Heart right ventricle (tissue), 16 donors: Measurements from ENCODE around the gene C1D. TPM values are rescaled to one million over a fixed set of nuclear protein-coding genes. Genes with fewer than 3 reads are reported as not detected.

Source experiments
- ATAC-seq, 8 donors: fragments of 200-7000 bp; cut with Tn5 transposase; one replicate each; pipeline ENCODE4 v1.9.1; 2020; ENCODE audit warnings: mild to moderate bottlenecking in 8 of 8, moderate library complexity in 8 of 8, moderate number of reproducible peaks in 1 of 8
- DNase-seq, 2 donors: peaks; one replicate each; pipeline ENCODE4 v3.0.0-alpha.2; 2020
- H3K27ac ChIP-seq, 10 donors: fragments of 200-600 bp; sonication (generic) in 2 of 10; one replicate each; pipeline versions ENCODE4 v1.5.0 to v1.8.0; 2020 to 2022; ENCODE audit warnings: mild to moderate bottlenecking in 3 of 10
- H3K27me3 ChIP-seq, 7 donors: fragments of 200-600 bp; one replicate each; pipeline ENCODE4 v1.8.0; 2021 to 2022; ENCODE audit warnings: mild to moderate bottlenecking in 2 of 7
- H3K36me3 ChIP-seq, 9 donors: fragments of 200-600 bp; sonication (generic) in 1 of 9; one replicate each; pipeline versions ENCODE4 v1.5.0 to v1.8.0; 2020 to 2022; ENCODE audit warnings: mild to moderate bottlenecking in 2 of 9
- H3K4me1 ChIP-seq, 9 donors: fragments of 200-600 bp; sonication (generic) in 1 of 9; one replicate each; pipeline versions ENCODE4 v1.5.0 to v1.8.0; 2020 to 2022; ENCODE audit warnings: mild to moderate bottlenecking in 4 of 9
- H3K4me3 ChIP-seq, 10 donors: fragments of 200-600 bp; sonication (generic) in 2 of 10; one replicate each; pipeline versions ENCODE4 v1.5.0 to v1.8.0; 2020 to 2022; ENCODE audit warnings: mild to moderate bottlenecking in 7 of 10, moderate library complexity in 2 of 10
- H3K9me3 ChIP-seq, 11 donors: fragments of 200-600 bp in 10 of 11; sonication (generic) in 2 of 11; one replicate each; pipeline versions ENCODE4 v1.5.0 to v1.8.0; 2013 to 2022; ENCODE audit warnings: mild to moderate bottlenecking in 2 of 11, control low read depth in 1 of 11, moderate library complexity in 1 of 11
- CTCF ChIP-seq, 9 donors: fragments of 200-600 bp; sonication (generic) in 2 of 9; IDR thresholded peaks; one replicate each; pipeline versions ENCODE4 v1.5.0 to v1.8.0; 2021 to 2022; ENCODE audit warnings: antibody characterized with exemption in 9 of 9, mild to moderate bottlenecking in 5 of 9, moderate library complexity in 1 of 9
- WGBS, 2 donors: extraction: QIAGEN DNeasy Blood & Tissue Kit; methylation state at CpG; one replicate each; pipeline ENCODE4 v1.1.7; 2013; ENCODE audit warnings: inconsistent platforms in 1 of 2; 5-methylcytosine and 5-hydroxymethylcytosine counted together
- intact Hi-C, 10 donors: fragments of 100-400 bp; cut with DNase I; formaldehyde crosslinking; loops; one replicate each; pipeline versions ENCODE4 v1.11.1 to v1.14.2; 2022
- polyA plus RNA-seq, 2 donors: library from polyadenylated mRNA; stranded (reverse); fragments of 200-250 nt; gene quantifications; one replicate each; pipeline ENCODE4 v1.2.3, GENCODE V29; 2013
- total RNA-seq, 10 donors: library from RNA; stranded (reverse); fragmentation: NEBNext Ultra II Directional in 3 of 10; extraction: Animal tissue kit (Norgen Biotek cat#: 25700) in 3 of 10; gene quantifications; one replicate each; pipeline versions ENCODE4 v1.2.1 to v1.2.4, GENCODE V29; 2021 to 2023
- donor health status: Arrhythmogenic right ventricular cardiomyopathy.
- donor health status: ischemic (EF 13 %, LVEDD 7.1; RV severe dilation, severe dysfunction).
- donor health status: healthy with polysubstance abuse.
- donor health status: DM: no; HTN: yes; CAD: no.
- donor health status: DM: no; HTN: no; CAD: no.
- donor health status: ischemic (EF 25% LVEDD 6.9; RV normal size, moderate dysfunction).
- donor health status: ischemic (EF 25% LVEDD 5.7; RV mildly dilated, moderate dysfunction).
- donor health status: healthy.
- donor health status: DM: yes; HTN: yes; CAD: no.
- donor health status: Ischemic cardiomyopathy.
- donor health status: ischemic (EF 35%, LVEDD 5.7; RV mildly dilated, moderate dysfunction).
- donor health status: nonischemic (EF 11% LVEDD 7.7; RV severe dilation, severe dysfunction).
- donor health status: DM: yes; HTN: yes; CAD: no.
- donor health status: PGD.
- donor health status: ischemic (EF 29% LVEDD 5.4; RV normal size, mild dysfunction).
- donor health status: nonischemic (EF 23%, LVEDD 6.1; RV moderate dilation, normal function).

The C1D gene
- total and polyA plus RNA-seq, 12 donors, result 7.4 to 25.2 (median 14.5) TPM

- no peak overlapping the region for H3K27ac ChIP-seq
- no peaks in the 10 kb centered on the region for H3K9me3 ChIP-seq
- no peak overlapping the region for H3K4me3 ChIP-seq
- H3K4me1 ChIP-seq, result peaks cover 0 to 55% (median 39%) of the 10 kb centered on the region in 9 donors
- H3K36me3 ChIP-seq, result no peaks in the 10 kb centered on the region
- TF ChIP-seq CTCF (IDR thresholded peaks at IDR 0.05), result no peak
- WGBS, 2 donors, result 68 to 74% methylated on average over 12 of the region's 12 CpGs
- no peaks in the 10 kb centered on the region for H3K27me3 ChIP-seq
- intact Hi-C loops, result no loop called here
- ATAC-seq (no peak), DNase-seq (no peak)
Observed at GRCh38 chr2:68059784-68060525, 2.8 kb downstream of the C1D start.

GRCh38 chr2:68057658-68058396, 5.0 kb downstream of the C1D start:
- H3K27ac ChIP-seq, result no peak overlapping the region
- no peak for DNase-seq
- H3K27me3 ChIP-seq, result no peaks in the 10 kb centered on the region
- 92 to 93% methylated on average over 3 of the region's 3 CpGs for WGBS, 2 donors
- no peaks in the 10 kb centered on the region for H3K36me3 ChIP-seq
- H3K9me3 ChIP-seq, result no peaks in the 10 kb centered on the region
- peaks cover 3 to 65% (median 41%) of the 10 kb centered on the region in 9 donors for H3K4me1 ChIP-seq
- intact Hi-C loops, result no loop called here
- no peak overlapping the region for H3K4me3 ChIP-seq
- ATAC-seq, result no peak
- TF ChIP-seq CTCF (IDR thresholded peaks at IDR 0.05), result no peak

GRCh38 chr2:68052717-68053422, 9.9 kb downstream of the C1D start:
- Histone ChIP-seq H3K27me3 (no peaks in the 10 kb centered on the region), H3K4me1 (peaks cover 6 to 34% (median 21%) of the 10 kb centered on the region in 9 donors), H3K27ac (no peak overlapping the region), H3K9me3 (no peaks in the 10 kb centered on the region), H3K4me3 (no peak overlapping the region), H3K36me3 (no peaks in the 10 kb centered on the region)
- WGBS, 2 donors, result 76 to 82% methylated on average over 6 of the region's 6 CpGs
- no peak for TF ChIP-seq CTCF (IDR thresholded peaks at IDR 0.05)
- intact Hi-C loops, result no loop called here
- ATAC-seq (peak in 3 of 8 donors; percentile 26 to 65 (median 55)), DNase-seq (no peak)

GRCh38 chr2:68050353-68050752, 12.5 kb downstream of the C1D start:
- Histone ChIP-seq H3K36me3 (peaks cover 0 to 17% (median 4%) of the 10 kb centered on the region in 9 donors), H3K27ac (no peak overlapping the region), H3K4me1 (peaks cover 6 to 31% (median 21%) of the 10 kb centered on the region in 9 donors), H3K4me3 (no peak overlapping the region), H3K27me3 (no peaks in the 10 kb centered on the region), H3K9me3 (no peaks in the 10 kb centered on the region)
- 91 to 94% methylated on average over 2 of the region's 2 CpGs for WGBS, 2 donors
- no peak for DNase-seq
- no peak for ATAC-seq
- intact Hi-C loops, result no loop called here
- no peak for TF ChIP-seq CTCF (IDR thresholded peaks at IDR 0.05)
